ENCODE measurements around the gene CRY2.

CRY2 gene

DNA sequence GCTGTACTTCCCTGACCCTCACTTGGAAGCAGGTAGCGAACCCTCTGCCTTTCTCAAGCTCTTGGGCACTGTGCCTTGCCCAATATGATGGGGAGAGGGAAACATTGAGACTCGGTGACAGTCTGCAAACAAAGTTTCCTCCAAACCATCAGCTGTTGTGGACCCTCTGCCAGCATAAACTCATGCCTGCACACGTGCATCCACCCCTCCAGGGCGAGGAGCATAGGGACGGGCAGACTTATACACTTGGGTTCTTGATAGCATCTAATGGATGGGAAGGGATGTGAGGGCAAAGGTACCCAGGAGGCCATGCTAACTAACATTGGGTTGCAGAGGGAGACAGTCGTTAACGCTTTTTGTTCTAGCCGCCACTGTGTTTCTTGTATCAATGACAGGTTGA, 29.9 kb downstream of the CRY2 start:
- DNase-seq (ENCODE audit: low read depth in 4 of 4, low spot score in 1 of 4), result no peak

DNA sequence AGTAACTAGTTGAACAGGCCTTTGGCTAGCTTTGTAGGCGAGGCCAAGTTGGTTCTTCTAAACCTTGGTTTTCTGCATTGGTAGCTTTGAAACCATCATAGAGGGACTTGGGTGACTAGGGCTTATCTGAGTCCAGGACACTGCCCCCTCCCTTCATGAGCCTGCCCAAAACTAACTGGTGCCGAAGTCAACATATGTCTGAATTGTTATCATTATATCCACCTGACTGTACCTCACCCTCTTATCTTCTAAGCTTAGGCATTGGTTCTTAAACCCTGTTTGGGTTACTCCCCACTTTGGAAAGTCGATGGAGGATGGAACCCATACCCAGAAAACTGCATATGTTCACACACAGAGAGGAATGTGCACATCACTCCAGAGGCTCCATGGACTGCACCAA, 30.6 kb downstream of the CRY2 start:
- no peak for DNase-seq (ENCODE audit: low read depth in 4 of 4, low spot score in 1 of 4)

DNA sequence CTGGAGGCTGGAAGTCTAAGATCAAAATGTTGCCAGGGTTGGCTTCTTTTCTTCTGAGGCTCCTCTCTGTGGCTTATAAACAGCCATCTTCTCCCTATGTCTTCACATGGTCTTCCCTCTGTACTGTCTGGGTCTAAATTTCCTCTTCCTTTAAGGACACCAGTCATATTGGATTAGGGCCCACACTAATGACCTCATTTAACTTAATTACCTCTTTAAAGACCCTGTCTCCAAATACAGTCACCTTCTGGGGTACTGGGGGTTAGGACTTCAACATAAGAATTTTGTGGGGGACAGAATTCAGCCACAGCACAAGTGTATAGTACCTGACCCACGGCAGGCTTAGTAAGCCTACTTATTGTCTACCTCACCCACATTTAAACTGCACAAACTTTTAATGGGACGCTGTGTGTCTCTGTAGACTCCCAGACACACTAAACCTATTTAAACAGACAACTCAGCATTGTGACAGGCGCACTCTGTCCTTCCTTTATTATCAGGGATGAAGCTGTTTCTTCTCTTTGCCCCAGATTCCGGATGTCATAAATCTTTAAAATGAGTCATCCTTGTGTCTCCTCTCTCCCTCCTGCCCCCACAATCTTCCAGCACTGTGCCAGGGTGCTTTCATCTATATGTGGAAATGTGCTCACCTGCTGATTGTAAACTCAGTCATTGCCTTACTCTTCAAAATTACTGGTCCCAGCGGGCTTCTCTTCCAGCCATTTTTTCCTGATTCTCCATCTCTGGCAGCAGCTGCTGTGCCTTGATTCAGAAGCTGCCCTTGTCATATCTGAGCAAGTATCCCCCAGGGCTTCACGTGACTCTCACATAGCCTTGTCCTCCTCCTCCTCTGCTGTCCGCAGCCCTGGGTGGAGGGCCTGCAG, 32.8 kb downstream of the CRY2 start:
- no peak for DNase-seq (ENCODE audit: low read depth in 4 of 4, low spot score in 1 of 4)

- DNase-seq (ENCODE audit: low read depth in 4 of 4, low spot score in 1 of 4), result no peak
Measured at GRCh38 chr11:45880772-45881570, 33.7 kb downstream of the CRY2 start.

GRCh38 chr11:45881708-45882368, 34.6 kb downstream of the CRY2 start:
- DNase-seq (ENCODE audit: low read depth in 4 of 4, low spot score in 1 of 4), result no peak

GRCh38 chr11:45884596-45885185, 37.4 kb downstream of the CRY2 start:
- no peak for DNase-seq (ENCODE audit: low read depth in 4 of 4, low spot score in 1 of 4)

- peak in 3 of 4 experiments; percentile 29 to 34 (median 33) for DNase-seq (ENCODE audit: low read depth in 4 of 4, low spot score in 1 of 4)
Measured at GRCh38 chr11:45885274-45885920, 38.1 kb downstream of the CRY2 start, which contains the start of gene MAPK8IP1. TSS of gene MAPK8IP1 (plus strand) at chr11:45885651. CDS start at chr11:45885821, 170 bp downstream.

GRCh38 chr11:45885921-45886721, 38.8 kb downstream of the CRY2 start:
- no peak for DNase-seq (ENCODE audit: low read depth in 4 of 4, low spot score in 1 of 4)

DNA sequence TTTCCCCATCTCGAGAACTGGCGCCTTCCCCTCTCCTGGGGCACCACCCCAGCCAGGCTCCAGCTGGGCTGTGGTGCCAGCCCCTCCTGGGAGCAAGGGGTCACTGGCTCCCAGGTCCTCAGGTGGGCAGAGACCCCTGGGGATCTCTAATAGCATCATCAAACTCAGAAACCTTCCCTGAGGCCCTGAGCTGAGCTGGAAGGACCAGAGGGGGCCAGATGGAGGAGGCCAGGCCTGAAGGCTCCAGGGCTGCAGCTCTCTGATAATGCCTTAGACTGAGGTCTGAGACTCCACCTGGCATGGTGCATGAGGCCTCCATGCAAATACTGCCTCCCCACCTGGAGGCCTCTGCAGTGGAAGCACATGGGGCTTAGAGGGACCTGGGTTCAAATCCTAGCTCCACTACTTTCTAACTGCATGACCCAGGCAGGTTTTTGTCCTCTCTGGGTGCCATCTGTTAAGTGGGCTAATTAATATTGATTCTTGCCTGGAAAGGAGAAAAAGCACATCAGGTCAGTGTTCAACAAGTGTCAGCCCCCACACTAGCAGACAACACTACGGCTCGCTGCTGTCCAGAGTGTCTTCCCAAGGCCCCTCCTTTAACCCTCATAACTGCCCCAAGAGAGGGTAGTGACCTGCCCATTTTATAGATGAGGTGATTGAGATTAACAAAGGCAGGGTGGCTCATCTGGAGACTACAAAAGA, 39.7 kb downstream of the CRY2 start:
- DNase-seq (ENCODE audit: low read depth in 4 of 4, low spot score in 1 of 4), result no peak

DNA sequence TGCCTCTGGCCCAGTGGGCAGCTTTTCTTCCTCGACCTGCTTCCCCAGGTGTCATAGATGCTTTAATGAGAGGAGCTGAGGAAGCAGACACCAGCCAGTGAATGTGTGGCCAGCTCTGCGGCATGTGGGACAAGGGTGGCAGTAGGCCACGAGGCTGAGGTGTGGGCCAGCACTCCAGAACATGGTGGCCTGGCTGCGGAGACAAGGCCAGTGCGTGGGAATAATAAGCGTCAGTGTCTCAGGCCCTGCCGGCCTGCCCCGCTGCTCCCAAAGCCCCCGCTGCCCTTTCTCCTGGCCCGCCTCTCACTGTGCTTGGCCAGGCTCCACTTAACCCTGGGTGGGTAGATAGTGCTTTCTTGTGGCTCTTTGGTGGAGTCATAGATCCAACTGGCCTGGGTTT, 40.3 kb downstream of the CRY2 start:
- DNase-seq (ENCODE audit: low read depth in 4 of 4, low spot score in 1 of 4), result no peak

GRCh38 chr11:45889555-45889954, 42.3 kb downstream of the CRY2 start:
- no peak for DNase-seq (ENCODE audit: low read depth in 4 of 4, low spot score in 1 of 4)

- no peak for DNase-seq (ENCODE audit: low read depth in 4 of 4, low spot score in 1 of 4)
Measured at GRCh38 chr11:45889966-45890365, 42.7 kb downstream of the CRY2 start.

- no peak for DNase-seq (ENCODE audit: low read depth in 4 of 4, low spot score in 1 of 4)
Measured at GRCh38 chr11:45890886-45891550, 43.7 kb downstream of the CRY2 start.

- DNase-seq (ENCODE audit: low read depth in 4 of 4, low spot score in 1 of 4), result no peak
Measured at GRCh38 chr11:45892856-45893255, 45.6 kb downstream of the CRY2 start.

GRCh38 chr11:45894555-45895247, 47.4 kb downstream of the CRY2 start:
- DNase-seq (ENCODE audit: low read depth in 4 of 4, low spot score in 1 of 4), result no peak

- no peak for DNase-seq (ENCODE audit: low read depth in 4 of 4, low spot score in 1 of 4)
Measured at GRCh38 chr11:45895553-45896259, 48.4 kb downstream of the CRY2 start.

DNA sequence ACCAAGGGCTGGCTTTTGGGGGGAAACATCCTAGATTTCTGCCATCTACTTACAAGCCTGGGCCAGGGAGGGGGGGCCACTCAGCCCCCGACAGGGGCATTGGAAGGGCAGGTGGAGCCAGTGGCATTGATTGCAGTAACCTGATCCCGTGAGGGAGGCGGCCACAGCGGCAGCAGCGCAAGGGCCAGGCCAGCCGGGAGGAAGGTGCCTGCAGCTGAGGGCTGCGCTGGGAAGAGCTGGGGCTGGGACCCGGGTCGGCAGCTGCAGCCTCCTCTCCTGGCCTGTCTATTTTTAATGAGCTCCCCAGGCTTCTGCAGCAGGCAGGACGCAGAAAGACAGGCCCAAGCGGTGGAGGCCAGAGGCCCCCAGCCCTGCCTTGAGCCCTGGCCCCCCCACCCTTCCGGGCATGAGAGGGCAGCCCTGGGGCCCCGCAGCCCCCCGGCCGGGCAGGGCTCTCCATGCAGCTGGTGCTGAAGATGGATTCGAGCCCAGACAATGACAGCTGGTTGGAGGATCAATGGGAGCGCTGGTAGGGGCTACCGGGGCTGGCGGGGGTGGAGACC, 49.2 kb downstream of the CRY2 start:
- DNase-seq (ENCODE audit: low read depth in 4 of 4, low spot score in 1 of 4), result no peak
